Stimulated activated CD8-positive, alpha-beta memory T cell treated with anti-CD3 and anti-CD28 coated beads, Interleukin-2, amount 100 ng/mL, for 1 hour (primary cell): ENCODE data around the gene OR52K2.
"Not testable (repeated sequence)": the region's sequence is repeated elsewhere in the genome, so short reads cannot be mapped to it uniquely, and the experiment has no call there.

Experiments
- DNase-seq, 2 donors: peaks; one replicate each; pipeline ENCODE4 v3.0.0-alpha.2; 2020; ENCODE audit warnings: low read depth in 2 of 2

OR52K2 gene

GRCh38 chr11:4480577-4481239 lies 31.6 kb downstream of the OR52K2 start:
- no peak for DNase-seq

DNA sequence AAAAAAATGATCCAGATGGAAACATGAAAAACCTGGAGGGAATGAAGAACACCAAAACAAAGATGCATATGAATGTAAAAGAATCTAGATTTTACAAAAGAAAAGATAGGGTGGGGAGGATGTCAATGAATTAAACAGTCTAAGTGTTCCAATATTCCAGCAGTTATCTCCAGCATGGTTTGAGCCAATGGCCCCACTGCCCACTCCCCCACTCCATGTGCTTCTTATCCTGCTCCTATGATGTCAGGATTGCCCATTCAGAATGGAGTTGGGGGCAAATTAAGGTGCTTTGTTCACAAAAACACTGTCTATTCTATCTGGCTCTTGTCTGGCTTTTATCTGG lies 32.1 kb downstream of the OR52K2 start:
- DNase-seq = no peak

- DNase-seq = no peak
Observed at GRCh38 chr11:4482445-4482844, 33.4 kb downstream of the OR52K2 start, which contains the start of gene OR52K1. Gene OR52K1, plus strand, starts transcription at chr11:4482646. Its CDS starts 6,255 bp downstream, at chr11:4488901.

DNA sequence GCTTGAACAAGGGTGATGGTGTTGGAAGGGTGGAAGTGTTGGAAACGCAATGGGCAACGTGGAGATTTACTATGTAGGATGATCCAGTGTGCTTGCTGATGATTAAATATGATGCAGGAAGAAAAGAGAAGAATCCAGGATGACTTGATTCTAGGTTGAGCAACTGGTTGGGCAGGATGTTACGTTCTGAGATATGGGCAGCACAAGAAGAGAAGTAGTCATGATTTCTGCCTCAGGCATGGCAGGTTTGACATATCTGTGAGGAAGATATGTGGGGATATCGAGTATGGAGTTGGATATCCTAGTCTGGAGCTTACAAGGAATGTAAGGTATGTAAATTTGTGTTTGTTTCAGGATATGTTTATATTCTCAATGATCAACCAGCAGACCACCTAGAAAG lies 35.2 kb downstream of the OR52K2 start:
- DNase-seq = no peak

GRCh38 chr11:4491405-4491804 lies 42.3 kb downstream of the OR52K2 start:
- not testable (repeated sequence) for DNase-seq

GRCh38 chr11:4491878-4492606 lies 42.9 kb downstream of the OR52K2 start:
- no peak for DNase-seq

DNA sequence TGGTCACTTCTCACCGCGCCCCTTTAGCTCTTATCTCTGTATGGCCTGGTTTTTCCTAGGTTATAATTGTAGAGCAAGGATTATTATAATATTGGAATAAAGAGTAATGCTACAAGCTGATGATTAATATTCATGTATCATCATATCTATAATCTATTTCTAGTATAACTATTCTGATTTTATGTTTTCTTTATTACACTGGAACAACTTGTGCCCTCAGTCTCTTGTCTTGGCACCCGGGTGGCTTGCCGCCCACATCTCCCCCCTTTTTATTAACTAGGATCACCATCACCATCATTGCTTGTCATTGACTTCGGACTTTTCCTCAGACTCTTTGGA lies 44.4 kb downstream of the OR52K2 start:
- DNase-seq = no peak

DNA sequence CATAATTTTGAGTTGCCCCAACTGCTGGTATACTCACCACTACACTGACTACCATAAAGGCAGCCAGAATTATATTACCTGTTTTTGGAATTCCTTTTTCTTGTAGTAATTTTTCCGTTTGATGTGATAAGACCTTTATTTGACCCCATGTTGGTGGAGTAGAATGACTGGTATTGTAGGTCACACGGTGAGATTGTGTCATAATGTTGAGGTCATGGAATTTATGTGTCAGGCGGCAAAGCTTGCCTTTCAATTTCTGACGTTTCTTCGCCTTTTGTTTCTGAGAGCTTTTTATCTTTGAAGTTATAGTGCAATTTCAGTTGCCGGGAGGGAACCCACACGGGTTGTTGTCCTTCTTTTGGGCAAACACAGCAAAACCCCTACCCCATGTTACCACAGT lies 46.4 kb downstream of the OR52K2 start:
- DNase-seq = no peak

DNA sequence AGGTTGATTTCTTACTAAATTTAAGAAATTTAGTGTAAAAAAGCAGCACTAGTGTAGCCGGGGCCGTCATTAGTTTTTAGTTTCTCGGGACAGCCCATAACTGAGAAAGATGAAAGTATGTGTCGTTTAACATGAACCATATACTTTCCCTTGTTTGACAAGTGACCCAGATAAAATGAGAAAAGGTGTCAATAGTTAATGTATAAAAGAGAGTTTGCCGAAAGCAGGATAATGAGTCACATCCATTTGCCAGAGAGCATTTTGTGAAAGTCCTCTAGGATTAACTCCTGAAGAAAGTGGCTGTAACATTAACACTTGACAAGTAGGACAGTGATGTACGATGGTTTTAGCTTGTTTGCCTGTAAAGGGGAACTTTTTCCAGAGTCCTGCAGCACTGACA lies 46.9 kb downstream of the OR52K2 start:
- DNase-seq = no peak

DNA sequence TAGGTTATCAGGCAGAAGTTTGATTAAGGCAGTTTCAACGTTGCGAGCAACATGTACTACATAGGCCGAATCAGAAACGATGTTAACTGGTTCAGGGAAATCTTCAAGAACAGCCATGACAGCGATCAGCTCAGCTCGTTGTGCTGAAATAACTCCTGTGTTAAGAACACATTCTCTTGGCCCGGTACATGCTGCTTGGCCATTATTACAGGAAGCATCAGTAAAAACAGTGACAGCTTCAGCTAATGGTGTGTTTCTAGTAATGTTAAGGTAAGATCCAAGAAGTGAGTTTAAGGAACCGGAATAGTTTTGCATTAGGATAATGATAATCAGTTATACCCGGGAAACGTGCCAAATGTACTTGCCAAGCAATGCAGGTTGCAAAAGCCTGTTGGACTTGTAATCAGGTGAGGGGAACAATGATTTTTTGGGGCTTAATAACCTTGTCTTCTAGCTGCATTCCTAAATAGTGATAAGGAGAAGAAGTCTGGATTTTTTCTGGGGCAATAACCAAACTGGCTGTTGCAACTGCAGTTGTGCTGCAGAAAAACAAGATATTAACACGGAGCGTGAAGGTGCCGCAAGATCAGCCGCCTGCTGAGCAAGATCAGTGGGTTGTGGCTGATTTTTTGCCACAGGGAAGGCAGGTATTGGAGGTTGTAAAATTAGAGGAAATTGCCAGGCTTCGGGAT lies 47.6 kb downstream of the OR52K2 start:
- no peak for DNase-seq
